ENCODE measurements around the gene YBX1. TPM values are rescaled to one million over a fixed set of nuclear protein-coding genes. Genes with fewer than 3 reads are reported as not detected.

The YBX1 gene
- total and polyA plus RNA-seq, 2 of the 13 experiments (the other 11 are each of a cell fraction or from before 2014, with no cell fraction given): 339 to 628 TPM

DNA sequence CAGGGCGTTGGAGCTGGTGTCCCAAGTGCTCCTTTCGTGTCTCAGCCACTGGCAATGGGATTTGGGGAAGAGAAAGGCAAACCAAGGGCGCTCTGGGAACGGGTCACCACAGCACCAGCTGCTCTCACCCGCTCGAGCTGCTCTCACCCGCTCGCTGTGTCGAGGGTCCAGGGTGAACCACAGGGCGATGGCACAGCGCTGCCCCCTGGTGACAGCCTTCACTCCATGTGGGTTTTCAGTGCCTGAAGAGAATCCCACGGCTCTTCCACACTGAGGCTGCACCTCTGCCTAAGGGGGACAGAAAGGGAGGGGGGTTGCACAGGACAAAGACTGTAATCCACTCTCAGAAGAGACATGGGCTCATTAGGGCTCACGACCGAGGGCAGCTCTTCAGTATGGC lies 64.9 kb downstream of the YBX1 start (continued):
- TF ChIP-seq ONECUT2 (CRISPR knock-in tag; IDR thresholded peaks at IDR 0.05): no peak
- no peak for TF ChIP-seq SP2 (CRISPR knock-in tag; IDR thresholded peaks at IDR 0.05)
- no peak for TF ChIP-seq ZNF331 (CRISPR knock-in tag; IDR thresholded peaks at IDR 0.05)
- no peak for TF ChIP-seq EZH2 (conservative IDR thresholded peaks at IDR 0.05; ENCODE audit: low read depth, low read length)
- no peak for TF ChIP-seq HOXD1 (CRISPR knock-in tag; IDR thresholded peaks at IDR 0.05)
- no peak for TF ChIP-seq MIER3 (CRISPR knock-in tag; IDR thresholded peaks at IDR 0.05; ENCODE audit: borderline replicate concordance)
- TF ChIP-seq SRSF1 (optimal IDR thresholded peaks at IDR 0.05; ENCODE audit: low read depth, low read length): no peak
- no peak for TF ChIP-seq TOE1 (CRISPR knock-in tag; IDR thresholded peaks at IDR 0.05)
- TF ChIP-seq FOSL2 (CRISPR knock-in tag; IDR thresholded peaks at IDR 0.05): no peak
- no peak for TF ChIP-seq YEATS4 (CRISPR knock-in tag; IDR thresholded peaks at IDR 0.05; ENCODE audit: borderline replicate concordance)
- TF ChIP-seq ZNF383 (CRISPR knock-in tag; IDR thresholded peaks at IDR 0.05; ENCODE audit: borderline replicate concordance): no peak
- TF ChIP-seq CBX1 (IDR thresholded peaks at IDR 0.05; ENCODE audit: low read depth): no peak
- TF ChIP-seq ZBTB38 (CRISPR knock-in tag; IDR thresholded peaks at IDR 0.05): peak; percentile 98
- no peak for TF ChIP-seq HHEX (CRISPR knock-in tag; IDR thresholded peaks at IDR 0.05)
- no peak for TF ChIP-seq LCORL (IDR thresholded peaks at IDR 0.05)
- no peak for TF ChIP-seq LCORL (CRISPR knock-in tag; IDR thresholded peaks at IDR 0.05)
- TF ChIP-seq, protein P1, sequence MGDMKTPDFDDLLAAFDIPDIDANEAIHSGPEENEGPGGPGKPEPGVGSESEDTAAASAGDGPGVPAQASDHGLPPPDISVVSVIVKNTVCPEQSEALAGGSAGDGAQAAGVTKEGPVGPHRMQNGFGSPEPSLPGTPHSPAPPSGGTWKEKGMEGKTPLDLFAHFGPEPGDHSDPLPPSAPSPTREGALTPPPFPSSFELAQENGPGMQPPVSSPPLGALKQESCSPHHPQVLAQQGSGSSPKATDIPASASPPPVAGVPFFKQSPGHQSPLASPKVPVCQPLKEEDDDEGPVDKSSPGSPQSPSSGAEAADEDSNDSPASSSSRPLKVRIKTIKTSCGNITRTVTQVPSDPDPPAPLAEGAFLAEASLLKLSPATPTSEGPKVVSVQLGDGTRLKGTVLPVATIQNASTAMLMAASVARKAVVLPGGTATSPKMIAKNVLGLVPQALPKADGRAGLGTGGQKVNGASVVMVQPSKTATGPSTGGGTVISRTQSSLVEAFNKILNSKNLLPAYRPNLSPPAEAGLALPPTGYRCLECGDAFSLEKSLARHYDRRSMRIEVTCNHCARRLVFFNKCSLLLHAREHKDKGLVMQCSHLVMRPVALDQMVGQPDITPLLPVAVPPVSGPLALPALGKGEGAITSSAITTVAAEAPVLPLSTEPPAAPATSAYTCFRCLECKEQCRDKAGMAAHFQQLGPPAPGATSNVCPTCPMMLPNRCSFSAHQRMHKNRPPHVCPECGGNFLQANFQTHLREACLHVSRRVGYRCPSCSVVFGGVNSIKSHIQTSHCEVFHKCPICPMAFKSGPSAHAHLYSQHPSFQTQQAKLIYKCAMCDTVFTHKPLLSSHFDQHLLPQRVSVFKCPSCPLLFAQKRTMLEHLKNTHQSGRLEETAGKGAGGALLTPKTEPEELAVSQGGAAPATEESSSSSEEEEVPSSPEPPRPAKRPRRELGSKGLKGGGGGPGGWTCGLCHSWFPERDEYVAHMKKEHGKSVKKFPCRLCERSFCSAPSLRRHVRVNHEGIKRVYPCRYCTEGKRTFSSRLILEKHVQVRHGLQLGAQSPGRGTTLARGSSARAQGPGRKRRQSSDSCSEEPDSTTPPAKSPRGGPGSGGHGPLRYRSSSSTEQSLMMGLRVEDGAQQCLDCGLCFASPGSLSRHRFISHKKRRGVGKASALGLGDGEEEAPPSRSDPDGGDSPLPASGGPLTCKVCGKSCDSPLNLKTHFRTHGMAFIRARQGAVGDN (CRISPR knock-in tag; IDR thresholded peaks at IDR 0.05): peak; percentile 44
- TF ChIP-seq, protein P2, sequence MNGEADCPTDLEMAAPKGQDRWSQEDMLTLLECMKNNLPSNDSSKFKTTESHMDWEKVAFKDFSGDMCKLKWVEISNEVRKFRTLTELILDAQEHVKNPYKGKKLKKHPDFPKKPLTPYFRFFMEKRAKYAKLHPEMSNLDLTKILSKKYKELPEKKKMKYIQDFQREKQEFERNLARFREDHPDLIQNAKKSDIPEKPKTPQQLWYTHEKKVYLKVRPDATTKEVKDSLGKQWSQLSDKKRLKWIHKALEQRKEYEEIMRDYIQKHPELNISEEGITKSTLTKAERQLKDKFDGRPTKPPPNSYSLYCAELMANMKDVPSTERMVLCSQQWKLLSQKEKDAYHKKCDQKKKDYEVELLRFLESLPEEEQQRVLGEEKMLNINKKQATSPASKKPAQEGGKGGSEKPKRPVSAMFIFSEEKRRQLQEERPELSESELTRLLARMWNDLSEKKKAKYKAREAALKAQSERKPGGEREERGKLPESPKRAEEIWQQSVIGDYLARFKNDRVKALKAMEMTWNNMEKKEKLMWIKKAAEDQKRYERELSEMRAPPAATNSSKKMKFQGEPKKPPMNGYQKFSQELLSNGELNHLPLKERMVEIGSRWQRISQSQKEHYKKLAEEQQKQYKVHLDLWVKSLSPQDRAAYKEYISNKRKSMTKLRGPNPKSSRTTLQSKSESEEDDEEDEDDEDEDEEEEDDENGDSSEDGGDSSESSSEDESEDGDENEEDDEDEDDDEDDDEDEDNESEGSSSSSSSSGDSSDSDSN (CRISPR knock-in tag; IDR thresholded peaks at IDR 0.05): no peak
- TF ChIP-seq ZSCAN22 (CRISPR knock-in tag; IDR thresholded peaks at IDR 0.05): no peak
- TF ChIP-seq GFI1 (CRISPR knock-in tag; IDR thresholded peaks at IDR 0.05; ENCODE audit: borderline replicate concordance): no peak
- TF ChIP-seq, protein P3, sequence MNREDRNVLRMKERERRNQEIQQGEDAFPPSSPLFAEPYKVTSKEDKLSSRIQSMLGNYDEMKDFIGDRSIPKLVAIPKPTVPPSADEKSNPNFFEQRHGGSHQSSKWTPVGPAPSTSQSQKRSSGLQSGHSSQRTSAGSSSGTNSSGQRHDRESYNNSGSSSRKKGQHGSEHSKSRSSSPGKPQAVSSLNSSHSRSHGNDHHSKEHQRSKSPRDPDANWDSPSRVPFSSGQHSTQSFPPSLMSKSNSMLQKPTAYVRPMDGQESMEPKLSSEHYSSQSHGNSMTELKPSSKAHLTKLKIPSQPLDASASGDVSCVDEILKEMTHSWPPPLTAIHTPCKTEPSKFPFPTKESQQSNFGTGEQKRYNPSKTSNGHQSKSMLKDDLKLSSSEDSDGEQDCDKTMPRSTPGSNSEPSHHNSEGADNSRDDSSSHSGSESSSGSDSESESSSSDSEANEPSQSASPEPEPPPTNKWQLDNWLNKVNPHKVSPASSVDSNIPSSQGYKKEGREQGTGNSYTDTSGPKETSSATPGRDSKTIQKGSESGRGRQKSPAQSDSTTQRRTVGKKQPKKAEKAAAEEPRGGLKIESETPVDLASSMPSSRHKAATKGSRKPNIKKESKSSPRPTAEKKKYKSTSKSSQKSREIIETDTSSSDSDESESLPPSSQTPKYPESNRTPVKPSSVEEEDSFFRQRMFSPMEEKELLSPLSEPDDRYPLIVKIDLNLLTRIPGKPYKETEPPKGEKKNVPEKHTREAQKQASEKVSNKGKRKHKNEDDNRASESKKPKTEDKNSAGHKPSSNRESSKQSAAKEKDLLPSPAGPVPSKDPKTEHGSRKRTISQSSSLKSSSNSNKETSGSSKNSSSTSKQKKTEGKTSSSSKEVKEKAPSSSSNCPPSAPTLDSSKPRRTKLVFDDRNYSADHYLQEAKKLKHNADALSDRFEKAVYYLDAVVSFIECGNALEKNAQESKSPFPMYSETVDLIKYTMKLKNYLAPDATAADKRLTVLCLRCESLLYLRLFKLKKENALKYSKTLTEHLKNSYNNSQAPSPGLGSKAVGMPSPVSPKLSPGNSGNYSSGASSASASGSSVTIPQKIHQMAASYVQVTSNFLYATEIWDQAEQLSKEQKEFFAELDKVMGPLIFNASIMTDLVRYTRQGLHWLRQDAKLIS (CRISPR knock-in tag; IDR thresholded peaks at IDR 0.05): no peak

All from HepG2 (cell line).